Measurements from ENCODE around the gene ANKS1B.
"Not testable (repeated sequence)": the region's sequence is repeated elsewhere in the genome, so short reads cannot be mapped to it uniquely, and the experiment has no call there.

The ANKS1B gene

DNA sequence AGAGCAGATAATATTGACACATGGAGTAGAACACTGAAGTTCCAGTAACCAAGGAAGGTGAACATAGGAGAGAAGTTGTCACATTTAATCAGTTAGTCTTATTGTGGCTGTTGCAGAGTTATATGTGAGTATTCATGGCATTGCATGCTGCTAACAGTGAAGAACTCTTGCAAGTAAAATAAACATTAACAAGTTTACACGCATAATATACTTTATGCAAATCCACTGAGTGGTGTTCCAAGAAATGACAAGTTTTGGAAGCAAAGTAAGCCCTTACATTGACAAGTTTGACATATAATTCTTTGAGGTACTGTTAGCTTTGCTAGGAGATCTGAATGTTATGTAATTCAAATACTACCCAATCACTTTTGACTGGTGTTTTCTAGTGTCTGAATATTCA, 125.6 kb downstream of the ANKS1B start:
- DNase-seq, result no peak

DNA sequence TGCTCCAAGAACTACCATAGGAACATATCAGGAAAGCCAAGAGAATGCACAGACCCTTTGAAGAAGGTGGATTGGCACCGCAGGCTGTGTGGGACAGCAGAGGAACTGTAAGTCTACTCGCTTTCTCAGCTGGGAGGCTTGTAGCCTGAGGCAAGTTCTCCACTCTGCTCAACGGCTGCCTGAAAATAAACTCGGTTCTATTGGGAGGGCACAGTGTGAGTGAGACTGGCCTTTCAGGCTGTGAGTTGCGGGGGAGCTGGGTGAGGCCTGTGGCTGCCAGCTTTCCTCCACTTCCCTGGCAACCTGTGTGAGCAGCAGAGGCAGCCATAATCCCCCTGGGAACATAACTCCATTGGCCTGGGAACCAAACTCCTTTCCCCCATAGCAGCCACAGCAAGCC, 132.1 kb downstream of the ANKS1B start:
- no peak for DNase-seq

DNA sequence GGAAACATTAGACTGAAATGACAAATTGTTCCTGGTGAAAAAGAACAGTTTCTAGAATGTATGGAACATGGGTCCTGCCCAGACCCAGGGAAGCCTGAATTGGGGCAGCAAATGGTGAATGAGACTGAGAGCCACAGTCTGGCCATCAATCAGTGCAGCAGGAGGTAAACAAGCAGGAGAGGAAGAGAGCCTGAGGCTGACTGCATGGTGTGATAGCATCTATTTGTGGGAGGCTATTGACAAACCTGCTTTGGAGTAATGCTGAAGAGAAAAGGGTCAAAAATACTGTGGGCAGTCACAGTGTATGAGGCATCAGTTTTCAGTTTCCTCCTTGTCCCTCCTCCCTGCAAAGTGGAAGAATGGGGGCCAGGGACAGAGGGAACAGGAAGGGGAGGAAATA, 136.8 kb downstream of the ANKS1B start:
- DNase-seq, result no peak

DNA sequence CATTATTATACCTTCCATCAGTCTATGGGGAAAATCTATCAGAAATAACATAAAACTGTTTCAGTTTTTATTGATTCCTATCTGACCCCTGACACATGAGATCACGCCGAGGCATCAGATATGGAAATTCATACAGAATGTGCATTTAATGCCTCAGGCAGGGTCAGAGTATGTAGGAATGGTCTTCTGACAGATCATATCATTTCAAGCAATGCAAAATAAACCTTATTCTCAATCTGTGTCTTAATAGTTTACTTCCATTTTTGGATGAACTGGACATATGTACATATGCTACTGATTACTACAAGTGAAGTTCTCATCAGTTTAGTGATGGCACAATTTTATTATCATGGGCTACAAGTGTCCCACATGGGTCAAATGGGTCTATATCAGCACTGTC, 150.0 kb downstream of the ANKS1B start:
- DNase-seq, result no peak

- DNase-seq, result no peak
These were observed 151.3 kb downstream of the ANKS1B start for GRCh38 chr12:99833397-99833796.

GRCh38 chr12:99824900-99825542, 159.7 kb downstream of the ANKS1B start:
- DNase-seq, result peak; percentile 24

DNA sequence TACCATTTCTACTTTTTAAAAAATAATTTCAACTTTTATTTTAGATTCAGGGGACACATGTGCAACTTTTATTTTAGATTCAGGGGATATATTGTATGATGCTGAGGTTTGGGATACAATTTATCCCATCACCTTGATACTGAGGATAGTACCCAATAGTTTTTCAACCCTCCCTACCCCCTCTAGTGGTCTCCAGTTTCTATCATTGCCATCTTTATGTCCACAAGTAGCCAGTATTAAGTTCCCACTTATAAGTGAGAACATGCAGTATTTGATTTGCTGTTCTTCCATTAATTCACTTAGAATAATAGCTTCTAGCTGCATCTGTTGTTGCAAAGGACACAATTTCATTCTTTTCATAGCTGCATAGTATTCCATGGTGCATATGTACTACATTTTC, 162.5 kb downstream of the ANKS1B start:
- no peak for DNase-seq

DNA sequence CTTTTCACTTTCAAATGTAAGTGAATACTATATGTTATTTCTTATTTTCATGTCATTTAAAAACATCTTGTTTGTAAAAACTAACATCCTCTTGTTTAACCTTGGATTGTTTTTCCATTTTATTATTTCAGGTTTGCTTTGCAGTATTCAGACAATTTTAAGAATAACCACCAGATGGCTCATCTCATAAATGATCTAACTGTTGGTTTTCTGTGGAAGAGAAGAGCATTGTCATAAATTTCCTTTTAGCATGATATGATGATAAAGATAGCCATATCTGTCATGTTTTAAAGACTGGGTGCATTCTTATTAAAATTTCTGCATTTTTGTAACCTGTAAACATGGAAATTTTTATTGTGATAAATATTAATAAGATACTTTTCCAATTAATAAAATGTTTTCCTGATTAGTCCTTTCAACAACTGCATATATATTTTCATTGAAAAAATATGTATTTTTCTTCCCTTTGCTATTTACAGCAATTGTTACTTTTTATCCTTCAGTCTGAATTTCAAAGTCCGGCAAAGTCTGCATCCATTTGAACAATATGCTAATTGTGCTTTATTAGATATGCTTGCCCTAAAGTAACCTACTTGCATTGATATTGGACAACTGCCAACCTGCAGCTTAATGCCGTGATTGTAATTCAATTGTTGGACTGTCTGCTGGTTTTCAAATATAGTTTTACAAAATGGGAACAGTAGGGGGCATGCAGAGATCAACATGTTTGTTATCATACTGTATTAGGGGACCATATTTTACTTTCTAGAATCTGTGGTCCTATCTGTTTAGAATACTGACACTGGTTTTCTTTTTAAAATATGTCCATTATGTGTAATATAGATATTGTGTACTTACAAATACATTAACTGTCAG, 173.8 kb downstream of the ANKS1B start:
- no peak for DNase-seq

DNA sequence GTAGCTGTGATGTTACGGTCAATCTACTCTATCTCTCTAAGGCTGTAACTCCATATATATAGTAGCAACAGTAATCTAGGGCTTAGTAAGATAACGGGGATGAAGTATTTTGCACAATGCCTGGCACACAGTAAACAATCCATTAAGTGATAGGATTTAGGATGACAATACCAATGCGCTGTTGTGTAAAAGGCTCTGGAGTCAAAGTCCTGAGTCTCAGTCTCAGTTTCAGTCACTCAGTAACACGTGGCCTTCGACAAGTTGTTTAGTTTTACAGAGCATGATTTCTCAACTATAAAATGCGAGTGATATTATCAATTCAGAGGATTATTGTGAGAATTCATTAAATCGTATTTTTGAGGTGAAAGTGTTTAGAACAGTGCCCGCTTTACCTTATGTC, 174.8 kb downstream of the ANKS1B start:
- DNase-seq, result no peak

DNA sequence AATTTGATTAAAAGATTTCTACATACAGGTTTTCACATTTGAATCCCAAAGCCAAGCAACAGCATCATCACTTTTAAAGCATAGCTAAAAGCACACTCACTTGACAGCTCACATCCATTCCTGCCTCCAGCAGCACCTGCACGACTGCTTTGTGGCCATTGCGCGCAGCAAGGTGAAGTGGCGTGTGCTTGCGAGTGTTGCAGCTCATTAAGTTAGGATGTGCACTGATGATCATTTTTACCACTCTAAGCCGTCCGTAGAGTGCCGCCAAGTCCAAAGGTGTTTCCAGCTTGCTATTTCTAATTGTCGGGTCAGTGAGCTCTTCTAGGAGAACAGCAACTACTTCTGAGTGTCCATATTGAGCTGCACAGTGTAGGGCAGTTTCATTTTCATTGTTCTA, 178.4 kb downstream of the ANKS1B start:
- no peak for DNase-seq

GRCh38 chr12:99804715-99805114, 180.0 kb downstream of the ANKS1B start:
- no peak for DNase-seq

DNA sequence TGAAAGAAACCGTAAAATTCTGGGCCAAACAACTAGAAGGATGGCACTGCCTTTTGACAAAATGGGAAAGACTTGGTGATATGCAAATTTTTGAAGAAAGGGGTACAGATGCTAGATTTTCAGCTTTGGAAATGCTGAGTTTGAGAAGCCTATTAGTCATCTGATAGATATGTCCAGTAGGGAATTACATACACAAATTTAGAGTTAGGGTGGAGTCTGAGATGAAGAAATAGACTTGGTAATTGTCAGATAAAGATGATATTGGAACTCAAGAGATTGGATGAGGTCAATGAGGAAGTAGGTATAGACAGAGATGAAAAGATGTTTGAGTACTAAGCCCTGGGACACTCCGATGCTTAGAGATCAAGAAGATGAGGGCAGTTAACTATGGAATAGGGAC, 184.1 kb downstream of the ANKS1B start:
- DNase-seq, result no peak

GRCh38 chr12:99797931-99798330, 186.8 kb downstream of the ANKS1B start:
- DNase-seq, result not testable (repeated sequence)

GRCh38 chr12:99783421-99783820, 201.3 kb downstream of the ANKS1B start:
- no peak for DNase-seq

- DNase-seq, result no peak
These were observed 212.5 kb downstream of the ANKS1B start for GRCh38 chr12:99772274-99772673.

- DNase-seq, result no peak
These were observed 213.1 kb downstream of the ANKS1B start for GRCh38 chr12:99771659-99772058.

DNA sequence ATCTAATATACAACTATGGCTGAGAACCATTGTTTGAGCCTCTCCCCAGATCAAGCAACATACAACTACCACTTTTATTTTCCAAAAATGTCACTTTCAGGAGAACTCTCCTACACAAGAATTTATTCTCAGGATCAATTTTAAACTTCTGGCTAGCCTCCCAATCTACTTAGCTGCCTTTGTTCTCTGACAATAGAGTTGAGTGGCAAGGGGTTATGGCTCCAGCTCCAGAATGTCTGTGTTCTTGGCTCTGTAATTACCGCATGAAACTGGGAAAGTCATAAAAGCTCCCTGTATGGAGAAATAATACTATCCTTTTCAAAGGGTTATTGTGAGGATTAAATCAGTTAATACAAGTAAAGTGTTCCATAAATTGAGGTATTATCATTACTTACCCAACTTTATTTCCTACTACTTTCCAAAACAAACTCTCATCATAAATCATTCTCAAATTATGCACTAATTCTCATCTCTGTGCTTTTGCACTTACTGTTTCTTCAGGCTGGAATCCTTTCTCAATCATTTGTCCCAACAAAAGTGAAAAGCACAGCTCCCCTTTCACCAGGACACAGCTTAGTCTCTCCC, 215.2 kb downstream of the ANKS1B start:
- DNase-seq, result no peak

DNA sequence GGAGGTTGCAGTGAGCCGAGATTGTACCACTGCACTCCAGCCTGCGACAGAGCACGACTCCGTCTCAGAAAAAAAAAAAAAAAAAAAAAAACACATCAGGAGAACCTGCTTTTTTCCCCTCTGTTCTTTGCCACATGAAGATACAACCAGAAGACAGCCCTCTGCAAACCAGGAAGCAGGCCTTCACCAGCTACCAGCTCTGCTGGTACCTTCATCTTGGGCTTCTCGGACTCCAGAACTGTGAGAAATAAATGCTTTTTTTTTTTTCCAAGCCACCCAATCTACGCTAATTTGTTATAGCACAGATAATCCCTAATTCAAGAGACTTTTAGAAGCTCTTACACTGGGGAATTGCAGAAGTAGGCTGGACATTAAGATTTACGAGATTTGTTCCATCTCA, 216.0 kb downstream of the ANKS1B start:
- no peak for DNase-seq

DNA sequence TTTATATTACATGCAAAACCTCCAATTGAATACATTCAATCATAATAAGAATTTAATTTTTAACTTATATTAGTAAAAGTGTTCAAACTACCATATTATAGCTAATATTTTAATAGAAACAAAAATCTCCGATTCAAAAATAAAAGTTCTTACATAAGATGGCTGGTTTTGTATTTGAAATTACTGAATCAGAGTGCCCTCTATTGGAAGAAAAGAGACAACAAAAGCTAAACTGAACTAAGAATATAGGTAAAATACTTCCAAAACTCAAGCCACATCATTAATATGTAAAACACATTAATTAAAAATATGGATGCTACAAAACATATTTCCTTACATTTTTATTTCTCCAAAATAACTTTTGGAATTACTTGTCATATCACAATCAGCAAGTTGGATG, 216.9 kb downstream of the ANKS1B start:
- DNase-seq, result no peak

DNA sequence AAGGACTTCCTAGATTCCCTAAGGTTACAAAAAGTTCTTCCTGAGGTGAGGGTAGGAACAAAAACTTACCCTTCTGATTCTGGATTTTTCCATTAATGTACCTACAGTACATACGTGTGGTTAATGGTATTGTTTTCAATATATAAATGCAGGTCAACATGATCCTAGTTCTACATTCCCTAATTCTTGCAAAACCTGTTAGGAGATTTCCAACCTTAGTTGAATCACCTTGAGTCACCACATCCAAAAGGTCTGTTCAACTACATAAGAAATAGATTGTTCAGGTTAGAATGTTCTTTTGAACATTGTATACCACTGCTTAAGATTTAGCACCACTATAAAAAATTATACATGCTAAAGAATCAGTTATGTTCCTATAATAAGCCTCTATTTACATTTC, 218.3 kb downstream of the ANKS1B start:
- no peak for DNase-seq

- no peak for DNase-seq
These were observed 219.1 kb downstream of the ANKS1B start for GRCh38 chr12:99765469-99766114.

GRCh38 chr12:99759444-99759843, 225.3 kb downstream of the ANKS1B start:
- DNase-seq, result no peak

GRCh38 chr12:99758997-99759396, 225.7 kb downstream of the ANKS1B start:
- no peak for DNase-seq

DNA sequence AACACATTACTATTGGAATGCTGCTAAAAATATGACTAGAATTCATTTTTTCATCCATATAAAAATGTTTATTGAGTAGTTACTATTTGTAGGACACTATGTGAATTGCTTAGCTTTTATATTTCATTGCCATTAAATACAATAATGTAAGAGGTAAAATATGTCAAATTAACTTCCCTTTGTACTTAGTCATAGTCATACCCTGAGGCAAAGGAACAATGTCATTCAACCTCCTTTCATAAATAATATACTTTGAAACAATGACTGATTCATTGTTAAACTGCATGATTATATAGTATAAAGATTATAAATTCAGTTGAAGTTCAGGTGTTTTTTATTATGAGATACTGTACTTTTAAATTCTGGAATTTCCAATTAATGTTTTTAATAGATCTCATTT, 232.0 kb downstream of the ANKS1B start:
- no peak for DNase-seq
